22Rv1 (cell line): ENCODE measurements around the gene NOSIP.

ENCODE experiments used
- CTCF ChIP-seq: fragments of 450-650 bp; IDR thresholded peaks from 2 replicates; pipeline ENCODE4 v1.5.1; 2017; ENCODE audit warnings: mild to moderate bottlenecking
- ZFX ChIP-seq: fragments of 450-650 bp; IDR thresholded peaks from 2 replicates; pipeline ENCODE4 v1.6.1; 2017; ENCODE audit warnings: antibody characterized with exemption, borderline replicate concordance

GRCh38 chr19:49579947-49580263, 451 bp downstream of the NOSIP start:
- TF ChIP-seq CTCF = no peak
- no peak for TF ChIP-seq ZFX
